ELR (cell line): Measurements from ENCODE around the gene PTER.

ENCODE experiments used
- DNase-seq: peaks from one replicate; pipeline ENCODE4 v3.0.0-alpha.2; 2015; ENCODE audit warnings: low read depth

Gene PTER

DNA sequence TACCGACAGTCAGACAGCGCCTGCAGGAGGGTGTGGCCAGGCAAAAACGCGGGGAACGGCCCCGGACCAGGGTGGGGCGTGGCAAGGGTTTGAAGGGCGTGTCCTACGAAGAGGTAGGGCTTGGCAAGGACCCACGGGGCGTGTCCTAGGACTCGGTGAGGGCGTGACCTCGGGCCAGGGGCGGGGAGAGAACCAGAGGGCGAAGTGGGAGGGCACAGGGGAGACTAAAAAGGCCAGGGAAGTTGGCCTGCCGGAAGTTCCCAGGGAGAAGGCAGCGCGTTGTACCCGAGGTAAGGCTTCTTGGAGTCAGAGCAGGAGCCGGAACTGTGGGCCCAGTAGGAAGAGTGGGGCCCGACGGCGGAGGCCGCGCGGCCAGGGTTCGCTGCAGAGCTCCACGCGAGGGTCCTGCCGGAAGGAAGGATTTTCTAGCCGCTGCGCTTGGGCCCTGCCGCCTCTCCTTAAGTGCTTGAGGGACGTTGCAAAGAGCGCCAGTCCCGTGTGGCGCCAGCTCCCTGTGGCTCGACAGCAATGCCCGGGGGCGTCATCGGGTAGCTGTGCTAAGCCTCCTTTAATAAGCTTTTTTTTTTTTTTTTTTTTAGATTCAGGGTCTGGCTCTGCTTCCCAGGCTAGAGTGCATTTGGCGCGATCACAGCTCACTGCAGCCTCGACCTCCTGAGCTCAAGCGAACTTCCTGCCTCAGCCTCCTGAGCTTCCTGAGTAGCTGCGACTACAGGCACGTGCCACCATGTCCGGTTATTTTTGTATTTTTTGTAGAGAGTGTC is at the start of gene PTER:
Gene PTER (plus strand): TSS at position 253 of the 782 bp plus-strand sequence. CDS start 47,375 bp downstream, outside the sequence.
- DNase-seq: peak; percentile 97

GRCh38 chr10:16392531-16393069 is 44.2 kb upstream of the PTER start:
- DNase-seq: no peak

- DNase-seq: no peak
Observed at GRCh38 chr10:16393271-16393858, 43.4 kb upstream of the PTER start.

DNA sequence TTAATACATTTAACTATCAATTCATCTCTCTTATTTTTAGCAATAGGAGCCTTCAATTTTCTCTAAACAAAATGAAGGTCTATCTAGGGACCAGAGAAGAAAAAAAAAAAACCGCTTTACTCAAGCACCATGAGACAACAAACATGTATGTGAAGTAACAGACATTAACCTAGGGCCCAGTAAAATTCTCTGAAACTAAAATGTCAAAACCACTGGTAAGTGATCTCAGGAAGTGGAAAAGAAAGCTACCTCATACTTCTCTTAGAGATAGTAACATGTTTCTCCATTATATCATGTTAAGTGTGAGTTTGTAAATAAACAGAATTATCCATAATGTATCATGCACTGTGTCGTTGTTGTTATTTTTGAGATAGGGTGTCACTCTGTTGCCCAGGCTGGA is 35.4 kb upstream of the PTER start:
- DNase-seq: no peak

- no peak for DNase-seq
Observed at GRCh38 chr10:16408379-16408778, 28.4 kb upstream of the PTER start.

DNA sequence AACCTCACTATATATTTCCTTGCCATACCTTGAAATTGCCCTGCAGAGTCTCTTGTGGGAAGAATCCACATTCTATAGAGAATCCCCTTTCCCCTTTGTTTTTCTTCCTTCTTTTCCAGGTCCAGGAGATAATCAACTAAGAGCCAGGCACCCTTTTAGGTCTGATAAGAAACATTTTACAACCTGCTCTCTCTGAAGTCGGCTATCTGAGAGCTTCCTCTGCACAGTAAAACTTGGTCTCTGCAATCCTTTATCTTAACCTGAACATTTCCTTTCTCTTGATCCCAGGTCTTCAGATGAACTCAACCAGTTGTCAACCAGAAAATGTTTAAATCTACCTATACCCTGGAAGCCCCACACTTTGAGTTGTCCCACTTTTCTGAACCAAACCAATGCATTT is 19.5 kb upstream of the PTER start:
- no peak for DNase-seq

DNA sequence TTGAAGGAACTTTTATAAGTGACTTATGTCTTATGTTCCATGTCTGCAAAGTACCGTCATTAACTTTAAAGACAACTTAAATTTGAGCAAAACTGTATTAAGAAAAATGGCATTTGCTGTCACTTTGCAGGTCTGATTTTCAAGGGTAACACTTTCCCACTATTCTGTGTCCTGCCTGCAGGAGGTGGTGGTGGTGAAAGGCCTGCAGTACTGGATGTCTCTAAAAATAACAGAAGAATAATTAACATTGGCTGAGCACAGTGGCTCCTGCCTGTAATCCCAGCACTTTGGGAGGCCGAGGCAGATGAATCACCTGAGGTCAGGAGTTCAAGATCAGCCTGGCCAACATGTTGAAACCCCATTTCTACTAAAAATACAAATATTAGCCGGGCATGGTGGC is 13.2 kb upstream of the PTER start:
- DNase-seq: no peak

- DNase-seq: no peak
Observed at GRCh38 chr10:16425449-16425848, 11.4 kb upstream of the PTER start.

GRCh38 chr10:16429539-16429938 is 7.3 kb upstream of the PTER start:
- no peak for DNase-seq

DNA sequence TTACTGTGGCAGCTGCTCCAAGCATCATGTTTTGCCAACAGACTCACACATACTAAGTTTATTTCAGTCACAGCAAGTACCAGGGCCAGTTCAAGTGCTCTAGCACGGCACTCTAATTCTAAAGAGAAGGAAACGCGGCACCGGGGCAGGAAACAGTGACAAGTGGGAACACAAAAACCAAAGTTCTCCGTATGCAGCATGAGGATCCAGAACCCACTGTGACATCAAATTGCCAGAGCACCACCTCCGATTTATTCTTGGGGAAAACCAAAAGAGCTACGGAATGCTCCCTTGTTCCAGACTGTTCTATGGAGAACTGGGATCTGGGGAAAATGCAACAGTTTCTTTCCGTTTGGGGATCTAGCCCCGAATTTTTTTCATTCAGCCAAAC is 448 bp upstream of the PTER start:
- DNase-seq: no peak

- no peak for DNase-seq
Observed at GRCh38 chr10:16437540-16437894, 707 bp downstream of the PTER start.

- no peak for DNase-seq
Observed at GRCh38 chr10:16439295-16439694, 2.5 kb downstream of the PTER start.

DNA sequence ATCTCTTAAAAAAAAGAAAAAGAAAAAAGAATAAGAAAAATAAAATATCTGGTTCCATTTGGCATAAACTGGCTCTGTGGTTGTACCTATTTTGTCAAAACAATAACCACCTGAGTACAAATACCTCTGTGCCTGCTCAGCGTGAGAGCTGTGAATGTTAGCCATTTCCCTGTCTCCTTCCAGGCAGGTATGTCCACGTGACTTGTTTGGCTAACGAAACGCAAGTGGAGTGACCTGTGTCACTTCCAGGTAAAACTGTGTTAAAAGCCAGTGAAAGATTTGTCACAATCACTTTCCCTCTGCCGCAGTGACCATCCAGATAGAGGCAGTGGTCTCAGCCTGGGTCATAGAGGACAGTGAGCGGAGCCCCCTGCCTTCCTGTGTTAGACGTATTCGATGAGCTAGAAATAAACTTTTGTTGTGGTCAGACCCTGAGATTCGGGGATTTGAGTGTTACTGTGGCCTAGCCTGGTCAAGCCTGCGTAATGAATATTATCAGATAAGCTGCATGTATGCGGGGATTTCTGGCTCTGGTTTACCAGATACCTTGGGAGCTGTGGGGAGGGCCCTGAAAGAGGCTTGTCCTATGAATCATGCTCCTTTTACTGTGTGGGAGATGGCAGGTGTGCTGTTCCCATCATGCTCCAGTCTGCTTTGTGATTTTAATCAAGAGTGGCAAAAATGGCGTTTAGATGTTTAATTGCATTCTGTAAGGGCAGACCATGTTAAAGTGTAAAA is 3.8 kb downstream of the PTER start:
- DNase-seq: peak; percentile 14

GRCh38 chr10:16441173-16441840 is 4.5 kb downstream of the PTER start:
- DNase-seq: peak; percentile 55

GRCh38 chr10:16442914-16443313 is 6.1 kb downstream of the PTER start:
- DNase-seq: no peak

DNA sequence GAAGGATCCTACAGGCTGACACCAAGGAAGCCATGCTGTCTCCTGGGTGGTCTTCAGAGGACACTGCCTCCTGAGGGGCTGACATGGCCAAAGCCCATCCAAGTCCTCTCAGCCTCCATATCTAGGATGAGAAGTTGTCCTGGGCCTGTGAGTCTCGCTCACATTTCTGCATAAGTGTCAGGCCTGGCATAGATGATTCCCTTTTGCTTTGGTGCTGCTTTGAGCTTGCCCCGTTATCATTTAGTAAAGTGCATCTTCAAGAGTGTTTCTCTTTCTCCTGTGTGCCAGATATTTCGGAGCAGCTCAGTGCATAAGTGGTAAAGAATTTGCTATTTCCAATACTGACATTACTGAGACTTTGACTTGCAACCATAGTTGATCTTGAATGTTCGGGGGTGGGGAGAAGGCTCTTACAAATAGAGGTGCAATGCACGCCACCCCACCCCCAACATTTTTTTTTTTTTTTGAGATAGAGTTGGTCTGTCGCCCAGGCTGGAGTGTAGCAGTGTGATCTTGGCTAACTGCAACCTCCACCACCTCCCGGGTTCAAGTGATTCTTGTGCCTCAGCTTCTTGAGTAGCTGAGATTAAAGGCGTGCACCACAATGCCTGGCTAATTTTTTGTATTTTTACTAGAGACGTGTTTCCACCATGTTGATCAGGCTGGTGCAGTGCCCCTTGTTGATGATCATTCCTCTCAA is 9.1 kb downstream of the PTER start:
- DNase-seq: no peak

DNA sequence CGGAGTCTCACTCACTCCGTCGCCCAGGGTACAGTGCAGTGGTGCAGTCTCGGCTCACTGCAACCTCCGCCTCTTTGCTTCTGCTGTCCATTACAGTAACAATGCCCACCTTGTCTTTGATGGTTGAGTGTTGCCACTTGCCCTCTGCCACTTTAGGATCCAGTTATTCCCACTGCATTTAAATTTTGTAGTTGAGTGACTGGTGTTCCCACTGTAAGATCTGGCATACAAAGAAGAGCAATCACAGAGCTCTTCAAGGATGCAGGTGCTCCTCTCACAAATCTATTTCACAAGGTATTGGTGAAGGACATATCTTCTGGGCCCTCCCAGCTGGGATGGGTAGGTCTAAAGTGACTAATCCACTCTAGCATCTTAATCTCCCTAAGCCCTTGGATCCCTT is 12.6 kb downstream of the PTER start:
- DNase-seq: no peak

DNA sequence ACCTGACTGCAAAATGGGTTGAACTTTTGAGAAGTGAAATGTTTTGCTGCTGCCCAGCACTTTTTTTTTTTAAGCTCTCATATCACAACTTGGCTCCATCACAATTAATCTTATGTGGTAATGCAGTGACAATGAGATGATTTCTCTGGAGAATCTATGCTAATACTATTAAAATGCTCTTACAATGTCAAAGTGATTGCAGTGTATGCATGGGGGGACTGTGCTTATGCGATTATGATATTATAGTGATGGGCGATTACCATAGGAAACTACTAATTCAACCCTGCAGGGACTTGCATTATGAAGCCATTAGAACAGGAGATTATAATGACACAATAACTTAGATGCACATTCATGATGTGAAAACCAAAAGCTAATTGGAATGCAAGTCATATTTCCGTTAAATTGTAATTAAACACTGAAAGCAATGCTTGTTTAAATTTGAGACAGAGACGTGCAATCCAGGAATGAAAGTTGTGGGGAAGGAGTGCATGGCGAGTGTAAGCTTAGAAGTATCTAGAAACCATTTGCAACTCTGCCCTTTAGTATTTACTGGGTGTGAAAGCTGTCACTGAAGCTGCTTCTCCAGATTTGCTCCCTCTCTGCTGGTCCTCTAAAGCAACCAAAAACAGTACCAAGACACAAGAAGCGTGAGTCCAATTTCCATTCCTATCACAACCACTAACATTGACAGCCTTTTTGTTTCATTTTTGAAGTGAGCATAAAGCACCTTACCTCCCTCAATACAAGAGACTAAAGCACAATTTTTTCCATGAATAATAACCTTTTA is 21.6 kb downstream of the PTER start:
- no peak for DNase-seq

GRCh38 chr10:16459423-16459939 is 22.7 kb downstream of the PTER start:
- no peak for DNase-seq

GRCh38 chr10:16466001-16466400 is 29.2 kb downstream of the PTER start:
- DNase-seq: no peak

DNA sequence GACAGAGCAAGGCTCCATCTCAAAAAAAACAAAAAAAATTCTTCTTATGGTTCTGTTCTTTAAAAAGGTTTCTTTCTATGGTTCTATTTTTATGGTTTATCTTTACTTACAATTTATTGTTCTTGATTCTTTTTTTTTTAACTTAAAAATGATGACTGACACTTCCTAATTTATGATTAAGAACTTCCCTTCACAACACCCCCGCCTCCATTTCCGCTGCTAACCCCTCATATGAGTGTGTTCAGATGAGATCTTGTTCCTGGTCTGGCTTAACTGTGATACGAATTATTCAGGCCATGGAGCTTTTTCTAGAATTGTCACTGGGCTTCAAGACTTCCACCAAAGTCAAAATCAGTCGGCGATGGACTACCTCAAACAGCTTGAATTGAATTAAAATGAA is 33.9 kb downstream of the PTER start:
- no peak for DNase-seq
